Fibroblast of the aortic adventitia (primary cell): Measurements from ENCODE around the gene FUT4. TPM values are rescaled to one million over a fixed set of nuclear protein-coding genes. Genes with fewer than 3 reads are reported as not detected.

ENCODE experiments used
- DNase-seq: peaks from one replicate; pipeline ENCODE4 v3.0.0-alpha.2; 2010; ENCODE audit warnings: low read depth
- H3K4me3 ChIP-seq: 2 replicates; pipeline ENCODE4 v1.5.1; 2011; ENCODE audit warnings: low read depth, mild to moderate bottlenecking, control low read depth, low read length, moderate library complexity
- CTCF ChIP-seq: IDR thresholded peaks from 2 replicates; pipeline ENCODE4 v1.5.1; 2011; ENCODE audit warnings: mild to moderate bottlenecking, low read length, control low read depth, inconsistent platforms; ENCODE audit not compliant: insufficient read depth
- total RNA-seq: library from RNA; depleted of rRNA; stranded (reverse); fragments of >200 nt; gene quantifications from 2 replicates; pipeline ENCODE4 v1.2.3, GENCODE V29; 2012; ENCODE audit warnings: low replicate concordance

FUT4 gene
- total RNA-seq, 1 donor, result 7.1 TPM

GRCh38 chr11:94586546-94586945 is 42.8 kb downstream of the FUT4 start:
- DNase-seq, result no peak
- no peak overlapping the region for H3K4me3 ChIP-seq
- TF ChIP-seq CTCF, result no peak

DNA sequence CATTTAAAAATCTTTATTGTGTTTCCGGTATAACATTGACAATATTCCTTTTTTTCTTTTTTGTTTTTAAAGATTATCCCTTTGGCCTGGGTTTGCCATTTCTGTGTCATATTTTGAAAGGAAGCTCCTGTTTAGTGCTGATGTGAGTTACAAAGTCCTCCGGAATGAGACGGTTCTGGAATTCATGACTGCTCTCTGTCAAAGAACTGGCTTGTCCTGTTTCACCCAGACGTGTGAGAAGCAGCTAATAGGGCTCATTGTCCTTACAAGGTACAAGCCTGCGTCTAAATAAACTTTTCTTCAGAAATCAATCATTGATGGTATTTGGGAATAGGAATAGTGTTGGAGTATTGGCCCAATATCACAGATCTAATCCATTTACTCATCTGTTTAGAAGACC is 43.3 kb downstream of the FUT4 start:
- no peak overlapping the region for H3K4me3 ChIP-seq
- DNase-seq, result no peak
- no peak for TF ChIP-seq CTCF

DNA sequence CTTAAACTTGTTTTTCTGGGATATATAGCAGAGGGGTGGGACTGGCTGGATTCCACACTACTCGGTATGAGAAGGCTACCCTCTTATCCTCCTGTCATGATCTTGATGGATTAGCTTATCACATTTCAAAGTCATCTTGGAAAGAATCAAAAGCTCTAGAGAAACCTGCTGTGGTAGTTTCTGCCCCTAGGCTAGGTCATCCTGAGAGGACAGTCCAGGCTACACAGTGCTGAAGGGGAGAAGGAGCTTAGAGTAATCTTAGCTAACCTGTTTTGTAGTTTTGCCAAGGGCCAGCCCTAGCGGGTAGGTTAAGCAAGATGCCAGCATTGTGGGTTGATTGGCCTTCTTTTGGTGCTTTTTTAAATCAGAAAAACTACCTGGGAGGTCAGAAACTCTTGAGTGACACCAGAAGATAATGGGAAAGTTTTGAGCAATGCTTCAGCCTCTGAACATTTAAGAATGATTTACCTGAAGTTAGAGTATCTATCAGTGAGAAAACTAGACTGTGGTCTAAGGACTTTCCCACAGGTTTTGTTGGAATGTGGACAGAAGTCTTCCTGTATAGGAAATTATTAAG is 44.7 kb downstream of the FUT4 start:
- no peak overlapping the region for H3K4me3 ChIP-seq
- no peak for DNase-seq
- no peak for TF ChIP-seq CTCF

DNA sequence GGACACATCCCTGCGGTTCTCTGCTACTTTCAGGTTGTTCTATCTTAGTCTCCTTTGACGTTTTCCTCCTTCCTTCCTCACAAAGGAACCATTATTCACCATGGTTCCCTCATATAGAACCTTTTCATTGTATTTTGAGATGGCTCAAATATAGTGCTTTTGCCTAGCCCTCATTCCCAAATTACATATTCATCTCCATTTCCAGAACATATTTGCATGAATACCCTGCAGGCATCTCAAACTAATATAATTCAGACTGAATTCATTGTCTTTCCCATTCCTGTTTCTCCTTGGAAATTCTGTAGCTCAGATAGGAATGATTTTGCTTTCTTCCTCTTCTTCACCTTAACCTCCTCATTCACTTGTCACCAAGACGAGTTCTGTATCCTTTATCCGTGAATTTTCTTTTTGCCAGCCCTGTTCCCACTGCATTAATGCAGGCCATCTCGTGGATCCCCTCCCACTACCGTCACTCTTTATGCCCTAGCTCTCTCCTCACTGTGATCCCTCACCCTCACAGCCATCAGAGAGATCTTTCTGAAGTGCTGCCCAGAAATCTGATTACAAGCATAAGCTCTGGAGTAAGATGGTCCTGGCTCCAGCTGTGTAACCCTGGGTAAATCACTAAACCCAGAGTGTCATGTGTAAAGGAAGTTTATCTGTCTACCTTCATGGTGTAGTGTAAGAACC is 46.8 kb downstream of the FUT4 start:
- no peak overlapping the region for H3K4me3 ChIP-seq
- no peak for TF ChIP-seq CTCF
- no peak for DNase-seq

DNA sequence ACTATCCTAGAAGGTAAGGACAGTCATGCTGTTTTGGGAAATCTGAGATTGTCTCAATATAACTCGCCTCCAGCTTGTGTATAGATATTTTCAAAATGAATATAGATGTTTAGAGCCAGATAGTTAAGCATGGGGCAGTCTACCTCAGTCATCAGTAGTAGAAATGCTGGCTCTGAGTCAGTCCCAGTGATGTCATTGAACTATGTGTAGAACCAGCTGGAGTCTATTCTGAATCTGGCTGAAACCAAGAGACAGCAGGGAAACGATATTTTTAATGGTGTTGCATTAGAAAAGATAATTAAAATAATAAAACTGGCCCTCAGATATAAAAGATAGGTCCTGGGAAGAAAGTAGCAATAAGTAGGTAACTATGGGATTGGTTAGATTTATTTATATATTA is 49.3 kb downstream of the FUT4 start:
- no peak overlapping the region for H3K4me3 ChIP-seq
- peak; percentile 41 for DNase-seq
- no peak for TF ChIP-seq CTCF

DNA sequence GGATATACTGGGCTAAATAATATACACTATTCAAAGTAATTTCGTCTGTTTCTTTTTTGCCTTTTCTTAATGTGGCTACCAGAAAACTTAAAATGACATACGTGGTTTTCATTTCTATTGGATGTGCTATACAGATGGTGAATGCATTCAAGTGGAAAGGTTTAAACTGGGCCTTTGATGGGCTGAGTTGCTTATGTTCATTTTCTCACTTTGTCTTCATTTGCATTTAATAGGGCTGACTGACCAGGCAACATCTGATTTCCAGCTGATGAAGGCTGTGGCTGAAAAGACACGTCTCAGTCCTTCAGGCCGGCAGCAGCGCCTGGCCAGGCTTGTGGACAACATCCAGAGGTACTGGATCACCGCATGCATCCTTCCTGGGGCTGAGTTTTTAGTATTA is 51.4 kb downstream of the FUT4 start:
- no peak for DNase-seq
- no peak overlapping the region for H3K4me3 ChIP-seq
- no peak for TF ChIP-seq CTCF

DNA sequence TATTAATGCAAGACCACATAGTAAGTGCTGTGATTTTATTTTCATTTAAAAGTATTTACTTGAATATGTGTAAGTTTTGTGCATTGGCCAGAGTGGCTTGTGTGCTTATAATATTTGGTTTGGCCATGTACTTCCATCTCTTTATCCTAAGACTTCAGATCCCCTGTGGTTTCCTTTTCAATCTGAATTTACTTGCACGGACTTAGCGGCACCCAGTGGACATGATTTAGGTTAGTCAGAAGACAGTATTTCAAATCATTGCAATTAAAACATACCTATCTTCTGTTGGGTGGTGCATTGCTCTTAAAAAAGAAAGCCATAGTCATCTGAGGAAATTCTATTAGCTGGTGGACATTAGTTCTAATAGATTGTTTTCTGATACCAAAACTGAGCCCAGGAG is 54.2 kb downstream of the FUT4 start:
- DNase-seq, result peak; percentile 50
- TF ChIP-seq CTCF, result no peak
- H3K4me3 ChIP-seq, result no peak overlapping the region
